ENCODE results near the gene MRPL22.

GRCh38 chr5:154900066-154900465 is 40.8 kb upstream of the MRPL22 start:
- TF ChIP-seq, protein P1, sequence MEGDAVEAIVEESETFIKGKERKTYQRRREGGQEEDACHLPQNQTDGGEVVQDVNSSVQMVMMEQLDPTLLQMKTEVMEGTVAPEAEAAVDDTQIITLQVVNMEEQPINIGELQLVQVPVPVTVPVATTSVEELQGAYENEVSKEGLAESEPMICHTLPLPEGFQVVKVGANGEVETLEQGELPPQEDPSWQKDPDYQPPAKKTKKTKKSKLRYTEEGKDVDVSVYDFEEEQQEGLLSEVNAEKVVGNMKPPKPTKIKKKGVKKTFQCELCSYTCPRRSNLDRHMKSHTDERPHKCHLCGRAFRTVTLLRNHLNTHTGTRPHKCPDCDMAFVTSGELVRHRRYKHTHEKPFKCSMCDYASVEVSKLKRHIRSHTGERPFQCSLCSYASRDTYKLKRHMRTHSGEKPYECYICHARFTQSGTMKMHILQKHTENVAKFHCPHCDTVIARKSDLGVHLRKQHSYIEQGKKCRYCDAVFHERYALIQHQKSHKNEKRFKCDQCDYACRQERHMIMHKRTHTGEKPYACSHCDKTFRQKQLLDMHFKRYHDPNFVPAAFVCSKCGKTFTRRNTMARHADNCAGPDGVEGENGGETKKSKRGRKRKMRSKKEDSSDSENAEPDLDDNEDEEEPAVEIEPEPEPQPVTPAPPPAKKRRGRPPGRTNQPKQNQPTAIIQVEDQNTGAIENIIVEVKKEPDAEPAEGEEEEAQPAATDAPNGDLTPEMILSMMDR (optimal IDR thresholded peaks at IDR 0.05 in 1 of 3, IDR thresholded peaks at IDR 0.05 in 1 of 3, conservative IDR thresholded peaks at IDR 0.05 in 1 of 3; ENCODE audit: extremely low read depth in 1 of 3, insufficient read depth in 2 of 3, low read length in 3 of 3) = no peak
- no peak for TF ChIP-seq EZH2 (IDR thresholded peaks at IDR 0.05; ENCODE audit: low read length)

All from keratinocyte (primary cell).